HG03354 (cell line): Measurements from ENCODE around the gene HS6ST2.

Experiments used
- ATAC-seq: cut with Tn5 transposase; IDR thresholded peaks from one replicate; pipeline ENCODE4 v1.9.1; 2021; ENCODE audit warnings: mild to moderate bottlenecking; ENCODE audit not compliant: unreplicated experiment, poor library complexity, severe bottlenecking

HS6ST2 gene

GRCh38 chrX:132751063-132751690 is 207.3 kb downstream of the HS6ST2 start:
- no peak for ATAC-seq

GRCh38 chrX:132750331-132751062 is 207.9 kb downstream of the HS6ST2 start:
- ATAC-seq = no peak

GRCh38 chrX:132749406-132749805 is 209.0 kb downstream of the HS6ST2 start:
- no peak for ATAC-seq

DNA sequence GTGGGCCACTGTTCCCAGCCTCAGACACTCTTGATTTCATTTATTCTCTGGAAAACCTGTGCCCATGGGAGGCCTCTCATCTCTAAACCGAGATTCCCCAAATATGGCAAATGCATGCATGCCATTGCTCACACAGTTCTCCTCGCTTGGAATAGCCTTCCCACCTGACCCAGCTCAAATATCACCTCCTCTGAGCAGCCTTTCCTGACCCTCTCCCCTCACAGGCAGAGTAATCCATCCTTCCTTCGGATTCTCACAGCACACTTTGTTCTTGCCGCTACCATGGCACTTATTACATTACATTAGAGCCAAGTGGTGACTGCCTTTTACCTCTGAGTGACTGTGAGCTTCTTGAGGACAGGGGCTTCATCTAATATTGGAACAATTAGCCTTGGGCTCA is 209.5 kb downstream of the HS6ST2 start:
- no peak for ATAC-seq

DNA sequence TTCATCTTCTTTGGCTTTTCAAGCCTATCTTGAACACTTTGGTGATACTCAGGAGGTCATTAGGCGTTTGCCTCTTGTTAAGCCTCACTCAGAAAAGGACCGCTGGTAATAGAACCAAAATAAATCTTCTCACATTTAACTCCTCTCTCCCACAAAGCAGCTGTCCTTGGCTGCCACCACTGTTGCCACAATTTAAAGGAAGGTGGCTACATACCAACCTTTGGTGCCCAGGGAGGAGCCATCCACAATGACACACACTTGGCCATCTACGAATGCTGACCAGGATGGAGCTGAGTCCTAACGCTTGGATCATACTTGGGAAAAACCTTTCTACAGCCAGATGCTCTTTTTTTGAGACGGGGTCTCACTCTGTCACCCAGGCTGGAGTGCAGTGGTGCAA is 210.2 kb downstream of the HS6ST2 start:
- no peak for ATAC-seq

DNA sequence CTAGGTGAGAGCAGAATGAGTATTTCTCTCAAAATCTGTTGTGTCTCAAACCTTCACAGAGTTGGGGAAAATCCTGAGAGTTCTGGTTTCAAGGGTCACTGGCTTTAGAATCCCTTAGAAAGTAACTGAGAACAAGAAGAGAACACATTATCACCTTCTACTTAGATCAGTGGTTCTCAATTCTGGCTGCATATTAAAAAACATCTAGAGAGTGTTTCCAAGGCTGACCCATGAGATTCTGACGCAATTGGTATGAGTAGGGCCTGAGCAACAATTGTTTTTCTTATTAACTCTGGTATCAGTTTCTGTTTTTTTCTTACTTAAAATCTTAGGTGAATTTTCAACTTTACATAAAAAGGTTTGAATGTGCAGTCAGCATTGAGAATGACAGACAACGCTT is 212.8 kb downstream of the HS6ST2 start:
- no peak for ATAC-seq

- no peak for ATAC-seq
Measured at GRCh38 chrX:132744470-132744869, 214.0 kb downstream of the HS6ST2 start.

DNA sequence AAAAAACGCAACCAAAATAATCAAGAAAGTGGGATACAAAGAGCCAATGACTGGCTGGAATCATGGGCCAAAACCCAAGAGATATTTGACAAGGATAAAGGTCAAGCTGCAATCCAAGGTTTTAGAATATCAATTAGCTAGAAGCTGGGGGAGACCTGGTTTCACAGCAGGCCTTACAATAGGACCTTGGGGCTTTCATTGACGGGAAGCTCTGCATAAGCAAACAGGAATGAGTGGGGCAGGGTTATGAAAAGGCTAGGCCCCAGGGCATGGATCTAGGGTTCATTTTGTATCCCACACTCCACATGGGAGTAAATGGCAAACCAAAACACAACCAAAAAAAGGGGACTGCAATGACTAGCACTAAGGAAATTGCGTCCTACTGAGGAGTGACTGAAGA is 215.3 kb downstream of the HS6ST2 start:
- ATAC-seq = no peak

- no peak for ATAC-seq
Measured at GRCh38 chrX:132742246-132742645, 216.2 kb downstream of the HS6ST2 start.

- no peak for ATAC-seq
Measured at GRCh38 chrX:132741689-132742088, 216.7 kb downstream of the HS6ST2 start.

- no peak for ATAC-seq
Measured at GRCh38 chrX:132740316-132741123, 217.9 kb downstream of the HS6ST2 start.

DNA sequence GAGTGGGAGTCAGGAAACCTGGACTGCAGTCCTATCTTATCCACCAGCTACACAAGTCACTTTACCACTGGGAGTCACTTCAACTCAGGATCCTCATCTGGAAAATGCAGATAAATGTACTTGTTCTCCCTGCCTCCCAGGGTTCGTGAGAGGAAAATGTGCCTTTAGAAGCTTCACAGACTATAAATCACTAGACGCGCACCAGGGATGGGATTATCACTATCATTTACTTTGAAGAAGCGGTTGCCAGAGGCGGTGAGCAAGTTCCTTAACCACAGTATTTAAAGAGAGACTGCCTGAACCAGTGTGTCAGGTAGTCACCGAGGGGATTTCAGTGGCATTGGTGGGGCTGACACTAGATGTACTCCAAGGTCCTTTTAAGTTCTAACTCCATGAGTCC is 219.5 kb downstream of the HS6ST2 start:
- ATAC-seq = no peak

DNA sequence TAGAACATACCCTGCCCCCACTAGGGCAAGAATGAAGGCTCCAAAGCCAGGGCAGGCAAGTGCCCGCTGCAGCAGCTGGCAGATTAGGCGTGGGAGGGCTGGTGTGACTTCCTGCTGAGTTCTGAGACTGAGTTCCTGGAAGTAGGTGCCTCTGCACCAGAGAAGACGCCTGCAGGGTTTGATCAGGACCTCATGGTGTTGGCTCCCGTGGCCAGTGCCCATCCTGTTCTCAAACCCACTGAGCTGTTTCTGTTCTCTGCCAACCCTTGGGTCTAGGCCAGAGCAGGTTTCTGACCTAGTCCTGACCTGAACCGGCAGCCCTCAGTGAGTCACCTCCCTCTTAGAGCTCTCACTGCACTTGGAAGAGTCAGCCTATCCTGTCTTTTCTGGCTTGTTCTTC is 220.7 kb downstream of the HS6ST2 start:
- no peak for ATAC-seq

- no peak for ATAC-seq
Measured at GRCh38 chrX:132732236-132732635, 226.2 kb downstream of the HS6ST2 start.

GRCh38 chrX:132730726-132731125 is 227.7 kb downstream of the HS6ST2 start:
- ATAC-seq = no peak

- no peak for ATAC-seq
Measured at GRCh38 chrX:132730266-132730665, 228.2 kb downstream of the HS6ST2 start.

DNA sequence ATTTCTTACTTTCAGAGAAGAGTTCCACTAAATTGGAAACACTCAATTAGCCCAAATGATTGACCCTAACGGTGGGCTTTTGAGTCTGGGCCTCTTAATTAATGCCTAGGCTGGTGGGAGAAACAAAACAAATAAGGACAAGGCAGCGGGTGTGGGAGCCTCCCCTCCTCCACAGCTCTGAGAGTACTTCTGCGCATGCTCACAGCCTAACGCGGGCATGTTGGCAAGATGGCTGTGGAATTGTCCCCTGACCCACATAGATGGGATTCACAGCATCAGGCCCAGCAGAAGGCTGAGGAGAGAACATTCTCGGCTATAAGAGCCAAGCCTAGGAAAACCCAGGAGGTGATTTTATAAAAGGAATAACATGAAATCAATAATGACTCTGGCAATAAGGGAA is 230.1 kb downstream of the HS6ST2 start:
- ATAC-seq = no peak

- no peak for ATAC-seq
Measured at GRCh38 chrX:132718431-132718958, 239.9 kb downstream of the HS6ST2 start.

GRCh38 chrX:132716006-132716405 is 242.4 kb downstream of the HS6ST2 start:
- ATAC-seq = no peak

DNA sequence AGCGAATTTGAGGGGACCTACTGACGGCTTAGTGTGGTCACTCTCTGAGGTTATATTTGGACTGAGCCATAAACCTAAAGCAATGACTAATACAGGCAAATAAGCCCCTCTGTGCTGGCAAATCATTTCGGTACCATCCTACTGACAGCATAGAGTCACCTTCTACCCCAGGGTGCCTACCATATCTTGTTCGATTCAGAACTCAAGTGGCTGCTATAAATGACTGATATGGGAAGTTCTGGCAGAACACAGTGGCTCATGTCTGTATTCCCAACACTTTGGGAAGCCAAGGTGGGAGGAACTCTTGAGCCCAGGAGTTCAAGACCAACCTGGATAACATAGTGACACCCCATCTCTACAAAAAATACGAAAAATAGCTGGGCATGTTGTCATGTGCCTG is 243.5 kb downstream of the HS6ST2 start:
- no peak for ATAC-seq

DNA sequence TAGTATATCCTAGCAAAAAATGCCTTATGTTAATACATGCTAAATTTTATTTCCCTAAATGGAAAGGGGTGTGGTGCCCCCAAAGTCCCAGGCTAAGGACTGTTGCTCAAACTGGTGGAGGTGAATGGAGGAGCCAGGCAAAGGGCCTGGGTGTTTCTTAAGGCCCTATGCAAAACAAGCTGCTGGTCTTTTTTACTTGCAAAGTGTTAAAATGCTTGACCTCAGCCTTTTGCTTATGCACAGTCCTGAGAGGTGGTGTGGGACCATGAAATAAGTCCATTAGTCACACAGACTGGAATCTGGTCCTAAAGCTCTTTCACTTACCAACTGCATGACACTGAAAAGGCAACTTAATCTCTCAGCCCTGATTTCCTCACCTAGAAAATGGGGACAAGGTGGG is 246.1 kb downstream of the HS6ST2 start:
- ATAC-seq = no peak
